HG02623 (cell line): ENCODE data around the gene B3GNT7.
"Not testable (repeated sequence)": the region's sequence is repeated elsewhere in the genome, so short reads cannot be mapped to it uniquely, and the experiment has no call there.

ENCODE experiments used
- ATAC-seq: cut with Tn5 transposase; IDR thresholded peaks from one replicate; pipeline ENCODE4 v1.9.1; 2021; ENCODE audit warnings: moderate library complexity; ENCODE audit not compliant: unreplicated experiment

Gene B3GNT7

DNA sequence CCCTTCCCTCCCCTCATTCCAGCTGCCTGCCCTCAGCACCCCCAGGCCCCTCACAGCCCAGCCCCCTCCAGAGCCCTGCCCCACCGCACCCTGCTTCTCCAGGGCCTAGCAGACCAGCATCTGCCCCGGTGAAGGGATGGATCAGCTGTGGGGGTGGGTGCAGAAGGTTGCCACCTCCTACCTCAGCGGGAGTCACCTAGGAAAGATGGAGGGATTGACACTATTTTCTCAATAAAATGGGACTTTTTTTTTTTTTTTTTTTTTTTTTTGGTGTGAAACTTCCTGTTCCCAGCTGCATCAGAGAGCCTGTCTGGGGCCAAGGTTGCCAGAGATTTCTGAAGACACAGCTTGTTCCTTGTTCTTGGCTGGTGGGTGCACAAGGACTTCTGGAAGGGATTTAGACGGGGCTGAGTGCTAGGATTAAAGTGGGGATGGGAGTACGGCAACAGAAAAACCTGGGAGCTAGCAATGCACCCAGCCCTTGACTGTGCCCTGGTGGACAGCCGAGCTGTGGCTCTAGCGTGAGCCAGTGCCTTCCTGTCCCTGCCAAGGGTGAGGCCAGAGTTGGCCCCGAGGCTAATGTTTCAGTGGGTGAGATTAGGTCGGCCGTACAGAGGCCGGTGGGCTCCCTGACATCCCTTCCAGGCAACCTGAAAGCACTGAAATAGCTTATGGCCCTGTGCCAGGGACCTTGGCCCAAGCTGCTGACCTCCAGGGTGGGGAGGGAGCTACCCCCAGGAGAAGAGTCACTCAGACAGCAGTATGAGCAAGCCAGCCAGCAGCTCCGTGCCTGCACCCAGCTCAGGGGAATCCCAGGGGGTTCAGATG, 4.6 kb downstream of the B3GNT7 start:
- ATAC-seq: no peak

DNA sequence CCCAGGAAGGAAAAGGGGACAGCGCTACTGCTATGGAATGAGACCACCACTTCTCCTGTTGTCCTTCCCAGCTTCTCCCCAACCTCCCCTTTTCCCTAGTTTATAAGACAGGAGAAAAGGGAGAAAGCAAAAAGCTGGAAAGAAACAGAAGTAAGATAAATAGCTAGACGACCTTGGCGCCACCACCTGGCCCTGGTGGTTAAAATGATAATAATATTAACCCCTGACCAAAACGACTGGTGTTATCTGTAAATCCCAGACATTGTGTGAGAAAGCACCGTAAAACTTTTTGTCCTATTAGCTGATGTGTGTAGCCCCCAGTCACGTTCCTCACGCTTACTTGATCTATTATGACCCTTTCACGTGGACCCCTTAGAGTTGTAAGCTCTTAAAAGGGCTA, 5.2 kb downstream of the B3GNT7 start:
- ATAC-seq: not testable (repeated sequence)

DNA sequence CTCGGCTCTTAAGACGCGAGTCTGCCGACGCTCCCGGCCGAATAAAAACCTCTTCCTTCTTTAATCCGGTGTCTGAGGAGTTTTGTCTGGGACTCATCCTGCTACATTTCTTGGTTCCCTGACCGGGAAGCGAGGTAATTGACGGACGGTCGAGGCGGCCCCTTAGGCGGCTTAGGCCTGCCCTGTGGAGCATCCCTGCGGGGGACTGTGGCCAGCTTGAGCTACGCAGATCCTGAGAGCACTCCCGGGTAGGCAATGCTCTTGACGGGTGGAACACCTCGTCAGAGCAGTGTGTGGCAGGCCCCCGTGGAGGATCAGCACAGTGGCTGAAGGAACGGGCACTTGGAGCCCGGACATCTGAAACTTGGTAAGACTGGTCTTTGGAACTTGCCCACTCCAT, 5.6 kb downstream of the B3GNT7 start:
- not testable (repeated sequence) for ATAC-seq

DNA sequence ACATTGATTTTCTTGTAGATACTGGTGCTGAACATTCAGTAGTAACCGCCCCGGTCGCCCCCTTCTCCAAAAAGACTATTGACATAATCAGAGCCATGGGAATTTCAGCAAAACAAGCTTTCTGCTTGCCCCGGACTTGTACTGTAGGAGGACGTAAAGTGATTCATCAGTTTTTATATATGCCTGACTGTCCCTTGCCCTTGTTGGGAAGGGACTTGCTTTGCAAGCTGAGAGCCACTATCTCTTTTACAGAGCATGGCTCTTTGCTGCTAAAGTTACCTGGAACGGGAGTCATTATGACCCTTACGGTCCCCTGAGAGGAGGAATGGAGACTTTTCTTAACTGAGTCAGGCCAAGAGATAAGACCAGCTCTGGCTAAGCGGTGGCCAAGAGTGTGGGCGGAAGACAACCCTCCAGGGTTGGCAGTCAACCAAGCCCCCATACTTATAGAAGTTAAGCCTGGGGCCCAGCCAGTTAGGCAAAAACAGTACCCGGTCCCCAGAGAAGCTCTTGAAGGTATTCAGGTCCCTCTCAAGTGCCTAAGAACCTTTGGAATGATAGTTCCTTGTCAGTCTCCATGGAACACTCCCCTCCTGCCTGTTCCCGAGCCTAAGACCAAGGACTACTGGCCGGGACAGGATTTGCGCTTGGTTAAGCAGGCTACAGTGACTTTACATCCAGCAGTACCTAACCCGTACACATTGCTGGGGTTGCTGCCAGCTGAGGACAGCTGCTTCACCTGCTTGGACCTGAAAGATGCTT, 8.1 kb downstream of the B3GNT7 start:
- ATAC-seq: not testable (repeated sequence)

DNA sequence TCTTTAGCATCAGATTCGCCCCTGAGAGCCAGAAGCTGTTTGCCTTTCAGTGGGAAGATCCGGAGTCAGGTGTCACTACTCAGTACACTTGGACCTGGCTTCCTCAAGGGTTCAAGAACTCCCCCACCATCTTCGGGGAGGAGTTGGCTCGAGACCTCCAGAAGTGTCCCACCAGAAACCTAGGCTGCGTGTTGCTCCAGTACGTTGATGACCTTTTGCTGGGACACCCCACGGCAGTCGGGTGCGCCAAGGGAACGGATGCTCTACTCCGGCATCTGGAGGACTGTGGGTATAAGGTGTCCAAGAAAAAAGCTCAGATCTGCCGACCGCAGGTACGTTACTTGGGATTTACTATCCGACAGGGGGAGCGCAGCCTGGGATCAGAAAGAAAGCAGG, 8.7 kb downstream of the B3GNT7 start:
- not testable (repeated sequence) for ATAC-seq

DNA sequence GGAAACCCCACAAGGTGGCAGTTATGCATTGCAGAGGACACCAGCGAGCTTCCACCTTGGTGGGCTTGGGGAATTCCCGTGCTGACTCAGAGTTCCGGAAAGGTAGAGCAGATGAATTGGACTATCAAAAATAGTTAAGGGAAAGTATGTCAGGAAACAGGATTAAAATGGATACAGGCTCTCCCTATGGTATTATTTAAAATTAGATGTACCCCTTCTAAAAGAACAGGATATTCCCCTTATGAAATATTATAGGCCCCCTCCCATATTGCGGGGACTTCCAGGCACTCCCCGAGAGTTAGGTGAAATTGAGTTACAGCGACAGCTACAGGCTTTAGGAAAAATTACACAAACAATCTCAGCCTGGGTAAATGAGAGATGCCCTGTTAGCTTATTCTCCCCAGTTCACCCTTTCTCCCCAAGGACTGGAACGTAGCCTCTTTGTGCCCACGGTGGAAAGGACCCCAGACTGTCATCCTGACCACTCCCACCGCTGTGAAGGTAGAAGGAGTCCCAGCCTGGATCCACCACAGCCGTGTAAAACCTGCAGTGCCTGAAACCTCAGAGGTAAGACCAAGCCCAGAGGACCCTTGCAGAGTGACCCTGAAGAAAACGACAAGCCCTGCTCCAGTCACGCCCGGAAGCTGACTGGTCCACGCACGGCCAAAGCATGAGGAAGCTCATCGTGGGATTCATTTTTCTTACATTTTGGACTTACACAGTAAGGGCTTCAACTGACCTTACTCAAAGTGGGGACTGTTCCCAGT, 10.3 kb downstream of the B3GNT7 start:
- ATAC-seq: not testable (repeated sequence)

DNA sequence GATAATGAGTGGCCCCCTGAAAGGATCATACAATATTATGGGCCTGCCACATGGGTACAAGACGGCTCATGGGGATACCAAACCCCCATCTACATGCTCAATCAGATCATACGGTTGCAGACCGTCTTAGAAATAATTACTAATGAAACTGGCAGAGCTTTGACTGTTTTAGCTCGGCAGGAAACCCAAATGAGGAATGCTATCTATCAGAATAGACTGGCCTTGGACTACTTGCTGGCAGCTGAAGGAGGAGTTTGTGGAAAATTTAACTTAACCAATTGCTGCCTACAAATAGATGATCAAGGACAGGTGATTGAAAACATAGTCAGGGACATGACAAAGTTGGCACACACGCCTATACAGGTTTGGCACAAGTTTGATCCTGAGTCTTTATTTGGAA, 12.2 kb downstream of the B3GNT7 start:
- ATAC-seq: not testable (repeated sequence)

DNA sequence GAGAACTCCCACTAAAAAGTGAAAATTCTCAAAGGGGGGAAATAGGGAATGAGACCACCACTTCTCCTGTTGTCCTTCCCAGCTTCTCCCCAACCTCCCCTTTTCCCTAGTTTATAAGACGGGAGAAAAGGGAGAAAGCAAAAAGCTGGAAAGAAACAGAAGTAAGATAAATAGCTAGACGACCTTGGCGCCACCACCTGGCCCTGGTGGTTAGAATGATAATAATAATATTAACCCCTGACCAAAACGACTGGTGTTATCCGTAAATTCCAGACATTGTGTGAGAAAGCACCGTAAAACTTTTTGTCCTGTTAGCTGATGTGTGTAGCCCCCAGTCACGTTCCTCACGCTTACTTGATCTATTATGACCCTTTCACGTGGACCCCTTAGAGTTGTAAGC, 12.8 kb downstream of the B3GNT7 start:
- not testable (repeated sequence) for ATAC-seq

DNA sequence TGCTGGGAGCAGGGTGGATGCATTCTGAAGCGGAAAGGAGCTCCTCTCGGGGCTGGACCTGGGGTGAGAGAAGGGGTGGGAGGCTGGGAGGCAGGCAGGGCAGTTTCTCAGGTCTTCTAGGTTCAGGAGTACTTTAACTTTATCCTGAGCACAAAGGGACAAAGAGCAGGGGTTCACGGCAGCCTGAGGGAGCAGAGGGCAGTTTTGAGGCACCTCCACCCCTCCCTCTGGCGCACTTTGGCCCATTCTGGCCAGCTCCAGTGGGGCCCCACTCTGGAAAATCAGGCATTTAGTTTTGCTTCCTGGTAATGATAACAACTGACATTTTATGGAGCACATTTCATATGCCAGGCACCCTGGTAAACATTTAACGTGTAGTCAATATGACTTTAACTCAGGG, 14.3 kb downstream of the B3GNT7 start:
- no peak for ATAC-seq

DNA sequence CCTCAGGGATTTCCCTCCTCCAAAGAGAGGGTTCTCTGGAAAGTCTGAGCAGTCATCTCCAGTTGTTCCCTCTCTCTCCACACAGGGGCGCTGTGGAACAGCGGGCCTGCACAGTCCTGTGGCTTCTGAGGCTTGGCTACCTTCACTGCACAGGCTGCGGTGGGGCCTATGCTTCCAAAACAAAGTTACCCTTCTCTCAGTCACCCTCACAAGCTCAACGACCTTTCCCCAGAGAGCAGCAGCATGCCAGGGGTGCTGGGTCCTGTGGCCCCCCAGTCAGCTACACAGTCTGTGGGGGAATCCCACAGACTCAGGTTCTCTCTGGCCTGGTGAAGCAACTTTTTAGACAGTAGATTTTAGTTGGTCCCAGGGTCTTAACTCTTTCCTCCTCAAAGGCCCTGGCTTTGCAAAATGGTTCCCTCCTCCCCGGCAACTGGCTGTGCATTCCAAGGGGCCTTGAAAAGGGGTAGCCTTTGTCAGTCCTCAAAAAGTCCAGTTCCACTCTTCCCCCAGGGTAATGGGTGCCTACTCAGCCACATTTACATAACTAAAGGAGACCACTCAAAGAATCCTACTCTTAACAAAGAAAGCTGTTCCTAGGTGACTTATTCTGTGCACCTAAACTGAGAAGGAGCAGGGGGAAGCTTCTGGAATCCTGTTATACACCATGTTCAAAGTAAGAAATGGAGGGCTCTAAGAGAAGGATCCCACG, 14.9 kb downstream of the B3GNT7 start:
- ATAC-seq: no peak

DNA sequence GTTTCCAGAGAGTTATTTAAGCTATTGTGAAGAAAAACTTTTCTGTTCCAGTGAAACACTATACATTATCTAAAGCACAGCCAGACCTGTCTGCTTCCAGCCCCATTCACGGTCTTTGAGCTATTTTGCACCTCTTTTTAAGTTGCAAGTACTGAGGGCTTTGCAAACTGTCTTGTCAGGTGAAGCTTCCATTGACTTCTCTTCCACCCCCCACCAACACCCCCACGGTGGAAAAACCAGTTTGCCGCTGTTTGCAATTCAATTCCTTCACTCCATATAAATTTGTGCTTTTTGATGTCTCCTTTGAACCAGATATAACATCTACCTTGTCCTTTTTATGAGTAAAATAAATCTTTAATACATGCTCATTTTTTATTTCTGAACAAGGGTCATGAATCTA, 15.7 kb downstream of the B3GNT7 start:
- ATAC-seq: no peak

DNA sequence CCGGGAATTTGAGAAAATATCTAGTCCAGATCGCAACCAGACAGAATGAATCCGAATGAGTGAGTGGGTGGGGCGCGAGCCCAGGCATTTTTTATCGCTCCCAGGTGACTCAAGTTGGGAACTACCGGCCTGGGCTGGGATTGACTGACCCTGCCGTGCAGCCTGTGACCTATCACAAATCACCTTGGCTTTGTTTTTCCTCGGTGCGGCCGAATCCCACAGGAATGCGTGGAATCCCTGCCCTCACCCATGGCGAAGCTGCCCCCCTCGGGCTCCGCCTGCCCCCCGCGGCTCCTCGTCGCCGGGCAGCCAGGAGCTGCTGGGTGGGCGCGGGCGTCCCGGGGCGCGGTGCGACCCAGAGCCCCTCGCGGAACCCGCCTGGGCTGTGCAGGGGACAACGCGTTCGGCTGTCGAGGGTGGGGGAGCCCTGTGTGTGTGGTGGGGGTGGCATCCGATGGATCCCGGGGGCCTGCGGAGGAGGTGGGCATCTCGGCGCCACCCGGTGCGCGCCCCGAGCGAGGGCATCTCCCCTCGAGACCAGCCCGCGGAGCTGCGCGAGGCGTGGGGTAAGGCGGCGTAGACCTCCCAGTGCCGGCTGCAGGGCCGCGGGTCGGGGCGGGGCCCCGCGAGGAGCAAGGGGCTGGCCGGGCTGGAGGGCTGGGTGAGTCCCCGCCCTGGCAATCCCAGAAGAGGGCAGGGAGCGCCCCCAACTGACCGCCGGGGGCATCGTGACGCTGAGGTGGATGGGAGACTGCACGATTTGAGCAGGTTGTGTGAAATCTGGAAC, 16.5 kb downstream of the B3GNT7 start:
- ATAC-seq: peak; percentile 97

DNA sequence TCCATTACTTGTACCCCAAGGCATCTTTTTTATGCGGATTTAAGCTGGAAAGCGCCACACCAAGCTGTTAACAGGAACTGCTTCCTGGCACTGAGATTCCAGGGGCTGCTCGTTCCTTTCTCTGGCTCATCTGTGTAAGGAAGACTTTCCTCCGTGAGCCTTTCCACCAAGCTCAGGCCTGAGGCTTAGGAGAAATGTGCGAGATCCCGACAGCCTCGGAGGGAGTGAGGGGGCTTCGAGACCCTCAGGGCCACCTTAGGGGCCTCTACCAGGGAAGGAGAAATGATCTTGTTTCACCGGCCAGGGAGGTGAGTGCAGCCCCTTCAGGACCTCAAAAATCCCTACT, 17.1 kb downstream of the B3GNT7 start:
- ATAC-seq: no peak

DNA sequence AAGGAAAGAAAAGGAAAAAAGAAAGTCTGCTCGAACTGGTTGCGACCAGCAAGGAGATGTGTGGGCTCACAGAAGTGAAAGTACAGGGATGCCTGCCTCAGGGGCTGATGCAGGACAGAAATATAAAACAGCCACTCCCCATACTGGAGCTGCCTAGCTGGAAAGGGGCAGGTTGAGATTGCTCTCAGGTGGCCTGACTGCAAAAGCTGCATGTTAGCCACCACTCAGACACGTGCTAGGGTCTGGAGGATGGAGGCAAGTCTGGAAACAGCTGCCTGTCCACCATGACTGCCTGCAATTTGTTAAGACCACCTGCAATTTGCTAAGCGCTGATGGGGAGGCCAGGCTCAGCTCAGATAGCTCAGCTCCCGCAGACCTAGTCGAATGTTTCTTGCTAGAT, 17.9 kb downstream of the B3GNT7 start:
- ATAC-seq: no peak

DNA sequence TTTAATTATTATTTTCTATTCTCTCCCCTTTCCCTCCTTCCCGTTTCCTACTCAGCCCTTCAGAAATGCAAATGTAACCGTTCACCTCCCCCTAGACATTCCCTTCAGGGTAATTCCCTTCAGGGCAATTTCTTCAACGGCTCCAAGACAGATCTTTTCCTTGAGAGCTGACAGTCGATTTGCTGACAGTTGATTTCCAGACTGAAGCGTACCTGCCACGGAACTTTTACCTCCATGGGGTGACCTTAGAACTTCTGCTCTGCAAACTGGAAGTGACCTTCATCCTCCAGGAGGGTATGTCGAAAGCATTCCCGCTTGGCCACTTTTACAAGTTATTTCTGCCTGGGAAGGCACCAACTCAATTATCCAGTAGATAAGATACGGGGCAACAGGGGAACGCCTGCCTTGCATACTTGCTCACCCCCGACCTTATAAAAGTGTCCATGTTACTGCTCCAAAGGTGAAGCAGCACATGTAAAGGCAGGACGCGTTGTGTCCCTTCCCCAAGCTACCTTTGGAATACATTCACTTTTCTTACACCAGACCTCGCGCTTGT, 18.5 kb downstream of the B3GNT7 start:
- ATAC-seq: no peak

DNA sequence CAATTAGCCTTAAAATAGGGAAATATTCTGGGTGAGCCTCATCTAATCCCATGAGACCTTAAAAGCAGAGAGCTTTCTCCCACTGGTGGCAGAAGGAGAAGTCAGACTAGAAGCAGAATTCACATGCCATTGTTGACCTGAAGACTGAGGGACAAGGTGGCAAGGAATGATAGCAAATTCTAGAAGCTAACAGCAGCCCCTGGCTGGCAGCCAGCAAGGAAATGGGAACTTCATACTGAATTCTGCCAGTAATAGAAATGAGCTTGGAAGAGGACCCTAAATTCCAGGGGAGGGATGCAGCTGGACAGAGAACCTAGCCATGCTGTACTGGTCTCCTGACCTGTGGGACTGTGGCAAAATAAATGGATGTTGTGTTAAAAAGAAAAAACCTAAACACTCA, 19.5 kb downstream of the B3GNT7 start:
- no peak for ATAC-seq

DNA sequence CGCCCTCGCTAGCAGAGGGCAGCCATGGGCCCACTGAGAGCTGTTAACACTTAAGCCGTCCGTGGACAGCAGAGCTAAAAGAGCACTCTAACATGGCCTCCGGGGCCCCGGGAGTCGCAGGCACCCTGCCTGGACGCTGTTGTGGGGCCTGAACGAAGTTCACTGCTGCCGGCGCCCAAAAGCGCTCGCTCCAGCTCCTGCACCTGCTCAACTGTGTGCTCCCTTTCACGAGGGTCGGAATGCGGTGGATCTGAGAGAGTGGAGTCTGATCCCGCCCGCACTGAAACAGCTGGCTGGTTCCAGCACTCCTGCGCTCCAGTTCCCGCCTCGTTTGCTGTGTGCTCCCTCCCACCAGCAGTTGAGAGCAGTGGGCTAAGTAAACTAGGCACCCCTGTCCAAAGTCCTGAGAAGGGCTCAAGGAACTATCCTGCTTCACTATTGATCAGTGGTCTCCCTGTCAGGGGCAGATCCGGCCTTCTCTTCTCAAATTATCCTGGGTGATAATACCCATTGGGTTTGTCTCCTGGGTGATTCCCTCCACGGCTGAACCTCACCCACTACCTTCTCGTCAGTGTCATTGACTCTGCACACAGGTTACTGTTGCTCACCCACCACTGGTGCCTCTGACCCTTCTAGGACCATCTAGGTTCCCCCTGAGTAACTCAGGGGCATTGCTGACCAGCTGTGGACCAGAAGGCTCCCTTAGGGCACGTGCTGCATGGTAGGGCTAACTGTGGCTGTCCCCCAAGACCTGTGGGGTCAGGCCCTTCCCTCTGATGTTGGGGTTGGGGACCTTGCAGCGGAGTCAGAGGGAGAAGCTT, 23.5 kb downstream of the B3GNT7 start:
- no peak for ATAC-seq

DNA sequence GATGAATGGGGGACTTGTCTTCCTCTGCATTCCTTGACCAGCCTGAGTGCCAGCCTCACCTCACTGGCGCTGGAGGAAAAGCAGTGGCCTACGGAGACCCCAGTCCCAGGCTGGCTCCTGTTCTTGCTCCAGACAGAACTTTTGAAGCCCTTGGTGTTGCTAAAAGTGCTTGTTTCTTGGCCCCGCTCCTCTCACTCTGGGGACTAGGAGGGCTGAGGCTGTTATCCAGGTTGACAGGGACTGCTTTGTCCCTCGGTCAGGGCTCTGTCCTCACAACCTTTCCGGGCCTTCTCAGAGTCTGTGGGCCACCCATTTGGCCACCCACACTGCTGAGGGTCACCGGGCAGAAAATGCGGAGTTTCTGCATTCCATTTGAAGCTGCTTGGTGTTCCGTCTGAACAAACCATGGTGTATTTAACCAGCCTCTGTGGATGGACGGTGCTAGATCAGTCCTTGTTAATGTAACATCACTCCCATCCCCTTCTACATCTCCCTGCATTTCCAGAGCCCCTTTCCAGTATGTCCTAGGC, 25.6 kb downstream of the B3GNT7 start:
- ATAC-seq: no peak

DNA sequence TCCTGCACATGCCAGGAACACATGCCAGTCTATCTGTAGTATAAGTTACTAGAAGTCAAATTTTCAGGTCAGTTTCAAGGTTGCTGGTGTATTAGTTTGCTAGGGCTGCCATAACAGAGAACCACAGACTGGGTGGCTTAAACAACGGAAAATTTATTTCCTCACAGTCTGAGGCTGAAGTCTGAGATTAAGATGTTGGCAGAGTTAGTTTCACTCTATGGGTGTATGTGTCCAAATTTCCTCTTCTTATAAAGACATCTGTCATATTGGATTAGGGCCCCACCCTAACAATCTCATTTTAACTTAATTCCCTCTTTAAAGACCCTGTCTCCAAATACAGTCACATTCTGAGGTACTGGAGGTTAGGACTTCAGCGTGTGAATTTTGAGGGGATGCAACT, 26.5 kb downstream of the B3GNT7 start:
- no peak for ATAC-seq
